ENCODE data around the gene RPL13. TPM values are rescaled to one million over a fixed set of nuclear protein-coding genes. Genes with fewer than 3 reads are reported as not detected.

Gene RPL13
- total RNA-seq: 5,235 and 7,154 TPM in 2 replicates

GRCh38 chr16:89560378-89561141 is at the start of gene RPL13:
RPL13 (plus strand) TSS chr16:89560682; CDS start chr16:89560960, 278 bp downstream.

GRCh38 chr16:89575247-89576152 is 15.0 kb downstream of the RPL13 start, which contains the start of gene CPNE7:
CPNE7 (plus strand) TSS chr16:89575758; CDS start chr16:89575898, 140 bp downstream.

GRCh38 chr16:89613231-89613953 is 52.9 kb downstream of the RPL13 start, which contains the start of gene DPEP1:
DPEP1 (plus strand) TSS chr16:89613642; CDS start chr16:89630411, 16,769 bp downstream.

Other genes starting within 250 kb of the RPL13 start
- 74.6 and 78.3 TPM in 2 replicates for gene ANKRD11, start 70.1 kb upstream of the RPL13 start, total RNA-seq
- gene SPG7, start 52.3 kb upstream of the RPL13 start, total RNA-seq: 113 and 119 TPM in 2 replicates
- 60.1 and 66.8 TPM in 2 replicates for gene CPNE7, start 15.1 kb downstream of the RPL13 start, total RNA-seq
- gene DPEP1, start 53.0 kb downstream of the RPL13 start, total RNA-seq: 1.5 and 29.3 TPM in 2 replicates
- 82.9 and 106 TPM in 2 replicates for gene CHMP1A, start 97.0 kb downstream of the RPL13 start, total RNA-seq
- gene SPATA33, start 97.2 kb downstream of the RPL13 start, total RNA-seq: 7.5 and 9.9 TPM in 2 replicates
- gene CDK10, start 126.0 kb downstream of the RPL13 start, total RNA-seq: 74.3 and 76.7 TPM in 2 replicates
- 8.1 and 20.7 TPM in 2 replicates for gene SPATA2L, start 141.0 kb downstream of the RPL13 start, total RNA-seq
- gene VPS9D1, start 160.2 kb downstream of the RPL13 start, total RNA-seq: 5.4 and 22.3 TPM in 2 replicates
- gene ZNF276, start 160.9 kb downstream of the RPL13 start, total RNA-seq: 11.7 and 24.8 TPM in 2 replicates